Endodermal cell (in vitro differentiated cells): ENCODE measurements around the gene UTS2B. TPM values are rescaled to one million over a fixed set of nuclear protein-coding genes. Genes with fewer than 3 reads are reported as not detected.

Source experiments
- DNase-seq: peaks from one replicate; pipeline ENCODE4 v3.0.0-alpha.2; 2017
- H3K27ac ChIP-seq: 2 replicates; pipeline ENCODE4 v1.5.1; 2013; ENCODE audit warnings: mild to moderate bottlenecking, low read depth, low read length, moderate library complexity
- H3K27me3 ChIP-seq: 2 replicates; pipeline ENCODE4 v1.6.1; 2013; ENCODE audit warnings: mild to moderate bottlenecking, low read length, moderate library complexity; ENCODE audit not compliant: insufficient read depth, control insufficient read depth, poor library complexity, severe bottlenecking
- H3K36me3 ChIP-seq: 2 replicates; pipeline ENCODE4 v1.7.0; 2013; ENCODE audit warnings: mild to moderate bottlenecking, low read length, moderate library complexity; ENCODE audit not compliant: control insufficient read depth, insufficient read depth
- H3K4me1 ChIP-seq: one replicate; pipeline ENCODE4 v1.7.0; 2013; ENCODE audit warnings: low read length; ENCODE audit not compliant: control insufficient read depth, insufficient read depth
- H3K4me3 ChIP-seq: 2 replicates; pipeline ENCODE4 v1.5.1; 2013; ENCODE audit warnings: mild to moderate bottlenecking, low read length, moderate library complexity
- H3K9ac ChIP-seq: 2 replicates; pipeline ENCODE4 v1.6.1; 2013; ENCODE audit warnings: mild to moderate bottlenecking, low read length, moderate library complexity; ENCODE audit not compliant: poor library complexity, severe bottlenecking; ENCODE audit errors: extremely low read depth
- H3K9me3 ChIP-seq: 2 replicates; pipeline ENCODE4 v1.6.1; 2013; ENCODE audit warnings: mild to moderate bottlenecking, low read length, moderate library complexity; ENCODE audit not compliant: control insufficient read depth
- H3K27ac Mint-ChIP-seq: 2 replicates; pipeline ENCODE4 v1.8.0; 2020; ENCODE audit warnings: mixed read lengths
- H3K27me3 Mint-ChIP-seq: 2 replicates; pipeline ENCODE4 v1.8.0; 2021; ENCODE audit warnings: mild to moderate bottlenecking, mixed read lengths; ENCODE audit not compliant: insufficient read depth
- H3K36me3 Mint-ChIP-seq: 2 replicates; pipeline ENCODE4 v1.8.0; 2020; ENCODE audit warnings: low read depth, mixed read lengths
- H3K4me1 Mint-ChIP-seq: 2 replicates; pipeline ENCODE4 v1.8.0; 2020; ENCODE audit warnings: mixed read lengths
- H3K4me3 Mint-ChIP-seq: 2 replicates; pipeline ENCODE4 v1.8.0; 2020; ENCODE audit warnings: mild to moderate bottlenecking, moderate library complexity, mixed read lengths
- H3K9me3 Mint-ChIP-seq: 2 replicates; pipeline ENCODE4 v1.8.0; 2020; ENCODE audit warnings: mild to moderate bottlenecking, mixed read lengths
- WGBS, 2 experiments: methylation state at CpG; one replicate each; pipeline versions ENCODE4 v1.1.5 to v1.1.7; 2013; ENCODE audit warnings: missing lambda C conversion rate in 2 of 2, mixed read lengths in 1 of 2; ENCODE audit not compliant: insufficient coverage in 1 of 2, insufficient read length in 1 of 2; 5-methylcytosine and 5-hydroxymethylcytosine counted together
- total RNA-seq, 2 donors: library from RNA; stranded (reverse); fragmentation: NEBNext Ultra II Directional in 1 of 2; extraction: Animal tissue kit (Norgen Biotek cat#: 25700) in 1 of 2; gene quantifications; 2 replicates in 1 of 2; 3 replicates in 1 of 2; pipeline ENCODE4 v1.2.1, GENCODE V29; 2021
- TF ChIP-seq, protein P1 (sequence below): fragments of 200-600 bp; sonication (generic); conservative IDR thresholded peaks from 2 replicates; pipeline ENCODE4 v1.5.0; 2021; ENCODE audit warnings: antibody characterized with exemption, mild to moderate bottlenecking

UTS2B gene
- total RNA-seq, 2 donors from 2014 or later, result 0.90 TPM; not detected in 1

DNA sequence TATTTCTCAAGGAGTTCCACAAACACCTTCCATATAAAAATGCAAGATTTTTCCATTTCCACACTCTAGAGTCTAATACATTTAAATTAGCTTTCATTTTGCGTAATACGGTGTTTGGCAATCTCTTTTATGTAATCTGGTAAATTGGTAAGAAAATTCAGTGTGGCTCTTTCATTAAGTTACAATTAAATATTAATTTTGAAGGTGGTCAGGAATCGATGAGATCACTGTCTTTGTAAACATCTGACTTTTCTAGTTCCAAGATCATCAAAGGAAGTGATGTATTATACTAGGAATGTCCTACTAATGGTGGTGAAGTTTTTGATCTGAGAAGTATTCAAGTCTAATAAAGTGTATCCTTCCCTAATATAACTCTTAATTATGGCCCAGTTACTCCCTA is 1.1 kb upstream of the UTS2B start:
- no peak overlapping the region for H3K27ac ChIP-seq
- H3K27ac Mint-ChIP-seq, result no peak overlapping the region

DNA sequence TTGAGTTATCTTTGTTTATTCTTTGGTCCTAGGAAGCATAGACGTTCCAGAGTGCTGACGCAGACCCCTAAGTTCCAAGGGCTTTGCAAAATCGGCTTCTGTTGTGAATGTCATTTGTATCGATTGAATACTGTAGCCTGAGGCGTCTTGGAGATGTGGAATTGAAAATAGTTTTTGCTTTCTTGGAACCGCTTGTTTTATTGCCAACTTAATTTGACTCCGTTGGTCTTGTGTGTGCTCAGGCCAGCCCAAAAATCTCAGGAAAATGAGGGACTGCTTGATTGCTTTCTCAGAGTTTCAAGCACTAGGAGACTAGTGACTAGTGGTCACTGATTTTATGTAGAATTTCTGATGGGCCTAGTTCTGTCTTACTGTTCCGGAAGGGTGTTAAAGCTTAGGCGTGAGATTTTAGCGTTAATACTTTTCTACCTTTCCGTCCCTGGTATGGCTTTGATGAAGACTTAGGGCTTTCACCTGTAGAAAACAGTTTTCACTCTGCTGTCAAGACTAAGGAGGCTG is 263 bp upstream of the UTS2B start:
- H3K9ac ChIP-seq, result peak overlapping the region; percentile 90
- H3K36me3 ChIP-seq, result no peaks in the 10 kb centered on the region
- H3K36me3 Mint-ChIP-seq, result no peaks in the 10 kb centered on the region
- no peak for DNase-seq
- H3K9me3 ChIP-seq, result no peaks in the 10 kb centered on the region
- peak overlapping the region; percentile 86 for H3K4me3 Mint-ChIP-seq
- TF ChIP-seq, protein P1, sequence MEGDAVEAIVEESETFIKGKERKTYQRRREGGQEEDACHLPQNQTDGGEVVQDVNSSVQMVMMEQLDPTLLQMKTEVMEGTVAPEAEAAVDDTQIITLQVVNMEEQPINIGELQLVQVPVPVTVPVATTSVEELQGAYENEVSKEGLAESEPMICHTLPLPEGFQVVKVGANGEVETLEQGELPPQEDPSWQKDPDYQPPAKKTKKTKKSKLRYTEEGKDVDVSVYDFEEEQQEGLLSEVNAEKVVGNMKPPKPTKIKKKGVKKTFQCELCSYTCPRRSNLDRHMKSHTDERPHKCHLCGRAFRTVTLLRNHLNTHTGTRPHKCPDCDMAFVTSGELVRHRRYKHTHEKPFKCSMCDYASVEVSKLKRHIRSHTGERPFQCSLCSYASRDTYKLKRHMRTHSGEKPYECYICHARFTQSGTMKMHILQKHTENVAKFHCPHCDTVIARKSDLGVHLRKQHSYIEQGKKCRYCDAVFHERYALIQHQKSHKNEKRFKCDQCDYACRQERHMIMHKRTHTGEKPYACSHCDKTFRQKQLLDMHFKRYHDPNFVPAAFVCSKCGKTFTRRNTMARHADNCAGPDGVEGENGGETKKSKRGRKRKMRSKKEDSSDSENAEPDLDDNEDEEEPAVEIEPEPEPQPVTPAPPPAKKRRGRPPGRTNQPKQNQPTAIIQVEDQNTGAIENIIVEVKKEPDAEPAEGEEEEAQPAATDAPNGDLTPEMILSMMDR, result no peak
- H3K27me3 ChIP-seq, result no peaks in the 10 kb centered on the region
- H3K4me3 ChIP-seq, result peak overlapping the region; percentile 96
- H3K4me1 Mint-ChIP-seq, result peaks cover 47% of the 10 kb centered on the region
- WGBS, 2 experiments, result 24 to 40% methylated on average over 8 to 11 of the region's 11 CpGs
- H3K9me3 Mint-ChIP-seq, result no peaks in the 10 kb centered on the region
- H3K27me3 Mint-ChIP-seq, result no peaks in the 10 kb centered on the region
- peaks cover 2% of the 10 kb centered on the region for H3K4me1 ChIP-seq
- H3K27ac Mint-ChIP-seq, result peak overlapping the region; percentile 82
- H3K27ac ChIP-seq, result peak overlapping the region; percentile 96

More for the DNA sequence above, 1.1 kb upstream of the UTS2B start:
- Mint-ChIP-seq H3K9me3 (no peaks in the 10 kb centered on the region), H3K27me3 (no peaks in the 10 kb centered on the region), H3K4me3 (peak overlapping the region; percentile 86), H3K4me1 (peaks cover 53% of the 10 kb centered on the region), H3K36me3 (no peaks in the 10 kb centered on the region)
- TF ChIP-seq, protein P1, result no peak
- Histone ChIP-seq H3K9me3 (no peaks in the 10 kb centered on the region), H3K4me3 (peak overlapping the region; percentile 96), H3K27me3 (no peaks in the 10 kb centered on the region), H3K36me3 (no peaks in the 10 kb centered on the region), H3K9ac (peak overlapping the region; percentile 90), H3K4me1 (peaks cover 2% of the 10 kb centered on the region)
- DNase-seq, result no peak
- WGBS, 2 experiments, result 97 to 100% methylated on average over 1 to 3 of the region's 3 CpGs

DNA sequence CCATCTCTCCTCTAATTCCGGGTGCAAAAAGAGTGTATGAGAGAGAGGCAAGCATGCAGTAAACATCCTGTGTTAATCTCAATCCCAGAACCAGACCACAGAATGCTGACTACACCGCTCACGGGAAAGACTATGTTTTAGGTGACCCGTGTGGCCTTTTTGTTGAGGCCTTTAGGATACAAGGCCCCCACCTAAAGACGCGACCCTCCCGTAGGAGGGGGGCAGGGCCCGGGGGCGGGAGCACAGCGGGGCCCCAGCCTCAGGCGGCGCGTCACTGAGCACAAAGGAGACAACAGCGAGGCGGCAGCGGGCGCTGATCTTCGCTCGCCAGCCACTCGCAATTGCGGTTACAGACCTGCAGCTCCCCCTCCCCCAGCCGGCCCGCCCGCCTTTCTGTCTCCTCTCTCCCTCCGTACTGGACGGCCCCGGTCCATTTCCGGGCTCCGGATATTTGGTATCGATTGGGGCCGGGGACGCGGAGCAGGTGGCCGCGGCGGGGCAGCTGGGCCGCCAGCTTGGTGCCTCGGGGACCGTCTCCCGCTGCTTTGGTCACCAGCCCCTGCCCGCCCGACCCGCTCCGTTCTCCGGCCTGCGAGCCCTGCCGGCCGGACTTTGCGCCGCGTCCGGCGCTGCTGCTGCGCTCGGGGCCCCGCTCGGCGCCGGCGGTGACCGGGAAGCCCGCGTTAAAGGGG is 1.2 kb downstream of the UTS2B start, which contains the start of gene CCDC50:
Gene CCDC50 (plus strand): TSS at position 433 of the 692 bp plus-strand sequence. CDS start 281 bp downstream, outside the sequence.
- Mint-ChIP-seq H3K4me1 (peaks cover 36% of the 10 kb centered on the region), H3K9me3 (no peaks in the 10 kb centered on the region), H3K27me3 (no peaks in the 10 kb centered on the region), H3K27ac (peak within 1 kb of the TSS; percentile 82), H3K4me3 (peak within 1 kb of the TSS; percentile 86), H3K36me3 (no peaks in the 10 kb centered on the region)
- TF ChIP-seq, protein P1, result peak; percentile 46
- Histone ChIP-seq H3K4me1 (peaks cover 2% of the 10 kb centered on the region), H3K4me3 (peak within 1 kb of the TSS; percentile 96), H3K27ac (peak within 1 kb of the TSS; percentile 96), H3K9me3 (no peaks in the 10 kb centered on the region), H3K9ac (peak within 1 kb of the TSS; percentile 90), H3K36me3 (no peaks in the 10 kb centered on the region), H3K27me3 (no peaks in the 10 kb centered on the region)
- 0 to 5% methylated on average over 10 to 63 of the region's 63 CpGs for WGBS, 2 experiments
- DNase-seq, result peak; percentile 94
